ENCODE results near the gene MRC1. TPM values are rescaled to one million over a fixed set of nuclear protein-coding genes. Genes with fewer than 3 reads are reported as not detected.

The MRC1 gene
- total RNA-seq, 5 donors from 2014 or later (not counting 1 experiment from before 2014, with no cell fraction given): 0.53 to 0.76 (median 0.60) TPM; not detected in 2

GRCh38 chr10:17817316-17817715 is 8.2 kb downstream of the MRC1 start:
- Histone ChIP-seq H3K4me1 (ENCODE audit: control insufficient read depth in 1 of 2, extremely low read depth in 1 of 2, insufficient read depth in 2 of 2, low read length in 2 of 2) (no peaks in the 10 kb centered on the region), H3K9me3 (no peaks in the 10 kb centered on the region), H3K27ac (ENCODE audit: low read length) (no peak overlapping the region), H3K27me3 (replicated peaks in 1 of 2; ENCODE audit: control insufficient read depth in 2 of 2, extremely low read depth in 1 of 2, insufficient read depth in 2 of 2, low read length in 1 of 2) (peaks cover 0 to 6% of the 10 kb centered on the region in 2 experiments), H3K4me3 (ENCODE audit: control insufficient read depth in 1 of 2, extremely low read depth in 1 of 2, low read length in 1 of 2) (no peak overlapping the region), H3K36me3 (ENCODE audit: control insufficient read depth in 2 of 2, extremely low read depth in 1 of 2, insufficient read depth in 1 of 2, low read length in 1 of 2) (no peaks in the 10 kb centered on the region)
- ChIA-PET POLR2A (no interaction called here), CTCF (no interaction called here)
- no peak for ATAC-seq (replicated peaks in 1 of 4)
- H3K27ac Mint-ChIP-seq: no peak overlapping the region
- no peak overlapping the region for H3K4me3 Mint-ChIP-seq
- DNase-seq: no peak
- H3K36me3 Mint-ChIP-seq: no peaks in the 10 kb centered on the region
- H3K9me3 Mint-ChIP-seq: no peaks in the 10 kb centered on the region
- no CpG with 5 or more reads among the region's 1 CpG for WGBS (ENCODE audit: insufficient coverage)
- H3K27me3 Mint-ChIP-seq: peaks cover 9 to 10% of the 10 kb centered on the region in 2 donors
- no peaks in the 10 kb centered on the region for H3K4me1 Mint-ChIP-seq

DNA sequence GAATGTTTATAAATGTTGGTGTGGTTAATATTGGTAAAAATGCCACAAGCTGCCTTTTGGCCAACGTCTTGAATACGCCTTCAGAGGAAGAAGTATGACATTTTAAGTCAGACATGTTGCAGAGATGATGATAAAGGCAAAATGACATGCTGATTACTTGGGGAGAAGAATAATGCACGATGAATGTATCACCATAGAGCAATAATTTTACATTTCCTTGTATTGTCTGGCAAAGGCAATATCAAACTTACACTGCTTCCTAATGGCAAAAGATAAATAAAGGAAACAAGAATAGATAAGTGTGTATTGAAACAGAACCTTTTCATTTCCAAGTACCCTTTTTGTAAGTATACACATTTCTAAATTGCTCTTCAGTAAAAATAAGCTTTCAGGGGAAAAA is 8.6 kb downstream of the MRC1 start:
- no peak overlapping the region for H3K27ac Mint-ChIP-seq
- DNase-seq (no peak), ATAC-seq (replicated peaks in 1 of 4) (no peak)
- Histone ChIP-seq H3K27me3 (replicated peaks in 1 of 2; ENCODE audit: control insufficient read depth in 2 of 2, extremely low read depth in 1 of 2, insufficient read depth in 2 of 2, low read length in 1 of 2) (peaks cover 0 to 6% of the 10 kb centered on the region in 2 experiments), H3K36me3 (ENCODE audit: control insufficient read depth in 2 of 2, extremely low read depth in 1 of 2, insufficient read depth in 1 of 2, low read length in 1 of 2) (no peaks in the 10 kb centered on the region), H3K4me1 (ENCODE audit: control insufficient read depth in 1 of 2, extremely low read depth in 1 of 2, insufficient read depth in 2 of 2, low read length in 2 of 2) (no peaks in the 10 kb centered on the region), H3K27ac (ENCODE audit: low read length) (no peak overlapping the region), H3K4me3 (ENCODE audit: control insufficient read depth in 1 of 2, extremely low read depth in 1 of 2, low read length in 1 of 2) (no peak overlapping the region), H3K9me3 (no peaks in the 10 kb centered on the region)
- H3K9me3 Mint-ChIP-seq: no peaks in the 10 kb centered on the region
- H3K4me3 Mint-ChIP-seq: no peak overlapping the region
- 83% methylated on average over 1 of the region's 3 CpGs for WGBS (ENCODE audit: insufficient coverage)
- no peaks in the 10 kb centered on the region for H3K36me3 Mint-ChIP-seq
- ChIA-PET CTCF (no interaction called here), POLR2A (no interaction called here)
- no peaks in the 10 kb centered on the region for H3K4me1 Mint-ChIP-seq
- H3K27me3 Mint-ChIP-seq: peaks cover 7 to 13% of the 10 kb centered on the region in 2 donors

DNA sequence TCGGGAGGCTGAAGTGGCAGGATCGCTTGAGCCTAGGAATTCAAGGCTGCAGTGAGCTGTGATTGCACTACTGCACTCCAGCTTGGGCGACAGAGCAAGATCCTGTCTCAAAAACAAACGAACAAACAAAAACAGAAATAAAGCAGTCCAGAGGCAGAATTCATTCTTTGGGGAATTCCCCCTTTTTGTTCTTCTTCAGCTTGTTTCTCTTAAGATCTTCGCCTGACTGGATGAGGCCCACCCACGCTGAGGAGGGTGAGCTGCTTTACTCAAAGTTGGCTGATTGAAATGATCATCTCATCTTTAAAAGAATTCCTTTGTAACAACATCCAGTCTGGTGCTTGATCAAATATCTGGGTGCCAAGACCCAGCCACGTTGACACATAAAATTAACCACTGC is 10.7 kb downstream of the MRC1 start:
- Mint-ChIP-seq H3K9me3 (no peaks in the 10 kb centered on the region), H3K4me1 (no peaks in the 10 kb centered on the region), H3K27ac (no peak overlapping the region), H3K4me3 (no peak overlapping the region), H3K27me3 (peaks cover 0 to 14% of the 10 kb centered on the region in 2 donors), H3K36me3 (no peaks in the 10 kb centered on the region)
- WGBS (ENCODE audit: insufficient coverage): 59% methylated on average over 4 of the region's 7 CpGs
- ChIA-PET CTCF (no interaction called here), POLR2A (no interaction called here)
- DNase-seq (no peak), ATAC-seq (replicated peaks in 1 of 4) (no peak)
- peaks cover 0 to 6% of the 10 kb centered on the region in 2 experiments for H3K27me3 ChIP-seq (replicated peaks in 1 of 2; ENCODE audit: control insufficient read depth in 2 of 2, extremely low read depth in 1 of 2, insufficient read depth in 2 of 2, low read length in 1 of 2)
- H3K4me3 ChIP-seq (ENCODE audit: control insufficient read depth in 1 of 2, extremely low read depth in 1 of 2, low read length in 1 of 2): no peak overlapping the region
- H3K27ac ChIP-seq (ENCODE audit: low read length): no peak overlapping the region
- H3K4me1 ChIP-seq (ENCODE audit: control insufficient read depth in 1 of 2, extremely low read depth in 1 of 2, insufficient read depth in 2 of 2, low read length in 2 of 2): no peaks in the 10 kb centered on the region
- no peaks in the 10 kb centered on the region for H3K36me3 ChIP-seq (ENCODE audit: control insufficient read depth in 2 of 2, extremely low read depth in 1 of 2, insufficient read depth in 1 of 2, low read length in 1 of 2)
- no peaks in the 10 kb centered on the region for H3K9me3 ChIP-seq

GRCh38 chr10:17820943-17821342 is 11.8 kb downstream of the MRC1 start:
- 79% methylated on average over 2 of the region's 3 CpGs for WGBS (ENCODE audit: insufficient coverage)
- no peaks in the 10 kb centered on the region for H3K4me1 Mint-ChIP-seq
- ATAC-seq (replicated peaks in 1 of 4) (no peak), DNase-seq (no peak)
- ChIA-PET CTCF (interaction anchor here in 1 of 2 donors (0.6 kb wide), 1 partner anchor 1682 kb away, joined by 5 read pairs; no protein-coding TSS in a partner anchor), POLR2A (no interaction called here)
- H3K27ac Mint-ChIP-seq: no peak overlapping the region
- H3K27ac ChIP-seq (ENCODE audit: low read length): no peak overlapping the region
- H3K27me3 ChIP-seq (replicated peaks in 1 of 2; ENCODE audit: control insufficient read depth in 2 of 2, extremely low read depth in 1 of 2, insufficient read depth in 2 of 2, low read length in 1 of 2): peaks cover 0 to 4% of the 10 kb centered on the region in 2 experiments
- no peaks in the 10 kb centered on the region for H3K9me3 Mint-ChIP-seq
- no peaks in the 10 kb centered on the region for H3K36me3 Mint-ChIP-seq
- H3K36me3 ChIP-seq (ENCODE audit: control insufficient read depth in 2 of 2, extremely low read depth in 1 of 2, insufficient read depth in 1 of 2, low read length in 1 of 2): no peaks in the 10 kb centered on the region
- H3K4me3 ChIP-seq (ENCODE audit: control insufficient read depth in 1 of 2, extremely low read depth in 1 of 2, low read length in 1 of 2): no peak overlapping the region
- H3K4me3 Mint-ChIP-seq: no peak overlapping the region
- H3K4me1 ChIP-seq (ENCODE audit: control insufficient read depth in 1 of 2, extremely low read depth in 1 of 2, insufficient read depth in 2 of 2, low read length in 2 of 2): no peaks in the 10 kb centered on the region
- H3K27me3 Mint-ChIP-seq: peaks cover 5 to 10% of the 10 kb centered on the region in 2 donors
- H3K9me3 ChIP-seq: no peaks in the 10 kb centered on the region

DNA sequence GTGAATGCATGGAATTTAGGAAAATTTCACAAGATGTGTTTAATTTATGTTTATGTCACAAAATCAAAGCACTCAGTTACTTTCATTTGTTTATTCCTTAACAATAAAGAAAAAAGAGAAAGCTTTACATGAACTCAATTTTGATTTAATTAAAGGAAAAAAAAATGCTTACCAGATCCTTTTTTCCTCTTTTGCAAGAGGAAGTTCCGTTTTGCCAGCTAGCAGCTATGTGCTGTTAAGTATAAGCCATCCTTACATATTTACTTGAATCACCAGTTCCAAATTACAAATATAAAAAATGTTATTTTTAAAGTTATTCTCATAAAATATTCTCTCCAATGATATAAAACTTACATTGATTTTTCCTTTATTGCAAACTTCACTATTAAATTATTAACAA is 12.7 kb downstream of the MRC1 start:
- H3K4me3 ChIP-seq (ENCODE audit: control insufficient read depth in 1 of 2, extremely low read depth in 1 of 2, low read length in 1 of 2): no peak overlapping the region
- no peaks in the 10 kb centered on the region for H3K36me3 ChIP-seq (ENCODE audit: control insufficient read depth in 2 of 2, extremely low read depth in 1 of 2, insufficient read depth in 1 of 2, low read length in 1 of 2)
- H3K4me1 ChIP-seq (ENCODE audit: control insufficient read depth in 1 of 2, extremely low read depth in 1 of 2, insufficient read depth in 2 of 2, low read length in 2 of 2): no peaks in the 10 kb centered on the region
- no peaks in the 10 kb centered on the region for H3K9me3 ChIP-seq
- Mint-ChIP-seq H3K27ac (no peak overlapping the region), H3K27me3 (peaks cover 5 to 10% of the 10 kb centered on the region in 2 donors), H3K36me3 (no peaks in the 10 kb centered on the region), H3K4me3 (no peak overlapping the region), H3K9me3 (no peaks in the 10 kb centered on the region), H3K4me1 (no peaks in the 10 kb centered on the region)
- ATAC-seq (replicated peaks in 1 of 4): no peak
- peaks cover 0 to 4% of the 10 kb centered on the region in 2 experiments for H3K27me3 ChIP-seq (replicated peaks in 1 of 2; ENCODE audit: control insufficient read depth in 2 of 2, extremely low read depth in 1 of 2, insufficient read depth in 2 of 2, low read length in 1 of 2)
- CTCF ChIA-PET: no interaction called here
- WGBS (ENCODE audit: insufficient coverage): no CpG with 5 or more reads among the region's 1 CpG
- H3K27ac ChIP-seq (ENCODE audit: low read length): no peak overlapping the region
- POLR2A ChIA-PET: no interaction called here
- DNase-seq: no peak

GRCh38 chr10:17831341-17831740 is 22.2 kb downstream of the MRC1 start:
- ATAC-seq (replicated peaks in 1 of 4) (no peak), DNase-seq (no peak)
- H3K9me3 Mint-ChIP-seq: no peaks in the 10 kb centered on the region
- peaks cover 0 to 2% (median 0%) of the 10 kb centered on the region in 3 donors for H3K4me1 Mint-ChIP-seq
- Histone ChIP-seq H3K9me3 (no peaks in the 10 kb centered on the region), H3K4me3 (ENCODE audit: control insufficient read depth in 1 of 2, extremely low read depth in 1 of 2, low read length in 1 of 2) (no peak overlapping the region), H3K27ac (ENCODE audit: low read length) (no peak overlapping the region), H3K4me1 (ENCODE audit: control insufficient read depth in 1 of 2, extremely low read depth in 1 of 2, insufficient read depth in 2 of 2, low read length in 2 of 2) (no peaks in the 10 kb centered on the region), H3K27me3 (replicated peaks in 1 of 2; ENCODE audit: control insufficient read depth in 2 of 2, extremely low read depth in 1 of 2, insufficient read depth in 2 of 2, low read length in 1 of 2) (peaks cover 0 to 5% of the 10 kb centered on the region in 2 experiments), H3K36me3 (ENCODE audit: control insufficient read depth in 2 of 2, extremely low read depth in 1 of 2, insufficient read depth in 1 of 2, low read length in 1 of 2) (no peaks in the 10 kb centered on the region)
- H3K27ac Mint-ChIP-seq: no peak overlapping the region
- H3K36me3 Mint-ChIP-seq: no peaks in the 10 kb centered on the region
- H3K27me3 Mint-ChIP-seq: peaks cover 0 to 3% of the 10 kb centered on the region in 2 donors
- ChIA-PET CTCF (no interaction called here), POLR2A (no interaction called here)
- no peak overlapping the region for H3K4me3 Mint-ChIP-seq
- WGBS (ENCODE audit: insufficient coverage): no CpG with 5 or more reads among the region's 1 CpG

- H3K36me3 Mint-ChIP-seq: no peaks in the 10 kb centered on the region
- Histone ChIP-seq H3K27me3 (replicated peaks in 1 of 2; ENCODE audit: control insufficient read depth in 2 of 2, extremely low read depth in 1 of 2, insufficient read depth in 2 of 2, low read length in 1 of 2) (peaks cover 0 to 5% of the 10 kb centered on the region in 2 experiments), H3K27ac (ENCODE audit: low read length) (no peak overlapping the region), H3K36me3 (ENCODE audit: control insufficient read depth in 2 of 2, extremely low read depth in 1 of 2, insufficient read depth in 1 of 2, low read length in 1 of 2) (no peaks in the 10 kb centered on the region), H3K4me1 (ENCODE audit: control insufficient read depth in 1 of 2, extremely low read depth in 1 of 2, insufficient read depth in 2 of 2, low read length in 2 of 2) (no peaks in the 10 kb centered on the region), H3K9me3 (no peaks in the 10 kb centered on the region), H3K4me3 (ENCODE audit: control insufficient read depth in 1 of 2, extremely low read depth in 1 of 2, low read length in 1 of 2) (no peak overlapping the region)
- ChIA-PET POLR2A (no interaction called here), CTCF (no interaction called here)
- H3K4me3 Mint-ChIP-seq: no peak overlapping the region
- 95% methylated on average over 2 of the region's 6 CpGs for WGBS (ENCODE audit: insufficient coverage)
- H3K27me3 Mint-ChIP-seq: peaks cover 0 to 3% of the 10 kb centered on the region in 2 donors
- DNase-seq: no peak
- ATAC-seq (replicated peaks in 1 of 4): no peak
- H3K9me3 Mint-ChIP-seq: no peaks in the 10 kb centered on the region
- no peak overlapping the region for H3K27ac Mint-ChIP-seq
- peaks cover 0 to 2% (median 0%) of the 10 kb centered on the region in 3 donors for H3K4me1 Mint-ChIP-seq
Measured at GRCh38 chr10:17831896-17832295, 22.7 kb downstream of the MRC1 start.
